Karpas-422 (cell line): Measurements from ENCODE around the gene ANXA10. TPM values are rescaled to one million over a fixed set of nuclear protein-coding genes. Genes with fewer than 3 reads are reported as not detected.

Experiments
- DNase-seq: peaks from one replicate; pipeline ENCODE4 v3.0.0-alpha.2; 2015
- H2AFZ ChIP-seq: fragments of 200-600 bp; sonication (generic); 2 replicates; pipeline ENCODE4 v1.6.1; 2014; ENCODE audit warnings: antibody characterized with exemption, low read length, mixed read lengths
- H3K27ac ChIP-seq: fragments of 200-600 bp; sonication (generic); 2 replicates; pipeline ENCODE4 v1.5.1; 2014; ENCODE audit warnings: mild to moderate bottlenecking, low read length, moderate library complexity
- H3K27me3 ChIP-seq: fragments of 200-600 bp; sonication (generic); 2 replicates; pipeline ENCODE4 v1.6.1; 2014; ENCODE audit warnings: low read length, mixed read lengths
- H3K36me3 ChIP-seq: fragments of 200-600 bp; sonication (generic); 2 replicates; pipeline ENCODE4 v1.6.1; 2014; ENCODE audit warnings: low read length, mixed read lengths; ENCODE audit not compliant: insufficient read depth
- H3K4me1 ChIP-seq: fragments of 200-600 bp; sonication (generic); 2 replicates; pipeline ENCODE4 v1.6.1; 2014; ENCODE audit warnings: mild to moderate bottlenecking, low read length, mixed read lengths
- H3K4me2 ChIP-seq: fragments of 200-600 bp; sonication (generic); 2 replicates; pipeline ENCODE4 v1.6.1; 2014; ENCODE audit warnings: low read length, low read depth, mild to moderate bottlenecking; ENCODE audit not compliant: poor library complexity, severe bottlenecking
- H3K4me3 ChIP-seq: fragments of 200-600 bp; sonication (generic); 2 replicates; pipeline ENCODE4 v1.5.1; 2014; ENCODE audit warnings: mild to moderate bottlenecking, antibody characterized with exemption, low read length, mixed read lengths
- H3K79me2 ChIP-seq: fragments of 200-600 bp; sonication (generic); 2 replicates; pipeline ENCODE4 v1.6.1; 2014; ENCODE audit warnings: mild to moderate bottlenecking, low read length, mixed read lengths
- H3K9ac ChIP-seq: fragments of 200-600 bp; sonication (generic); 2 replicates; pipeline ENCODE4 v1.6.0; 2014; ENCODE audit warnings: low read length
- H3K9me2 ChIP-seq: fragments of 200-600 bp; sonication (generic), shearing (Covaris generic); replicated peaks from 2 replicates; pipeline ENCODE4 v1.6.0; 2014; ENCODE audit warnings: mild to moderate bottlenecking, low read length, moderate library complexity; ENCODE audit not compliant: insufficient read depth
- H3K9me3 ChIP-seq: fragments of 300-700, 200-600 bp; sonication (generic); 2 replicates; pipeline ENCODE4 v1.6.1; 2014; ENCODE audit warnings: low read length, mixed read lengths
- H4K20me1 ChIP-seq: fragments of 200-600 bp; sonication (generic); 2 replicates; pipeline ENCODE4 v1.6.1; 2014; ENCODE audit warnings: mild to moderate bottlenecking, antibody characterized with exemption, low read length, low read depth; ENCODE audit not compliant: insufficient read depth
- total RNA-seq: library from RNA; depleted of rRNA; stranded (reverse); fragments of >200 nt; shearing (Covaris generic); gene quantifications from 2 replicates; pipeline ENCODE4 v1.2.3, GENCODE V29; 2014; ENCODE audit warnings: low replicate concordance

ANXA10 gene
- total RNA-seq, 1 experiment from 2014 or later, result not detected

- Histone ChIP-seq H3K36me3 (no peaks in the 10 kb centered on the region), H3K27ac (no peak overlapping the region), H3K79me2 (no peaks in the 10 kb centered on the region), H3K4me2 (no peak overlapping the region), H3K27me3 (no peaks in the 10 kb centered on the region), H4K20me1 (no peaks in the 10 kb centered on the region), H3K9ac (no peak overlapping the region), H3K4me1 (no peaks in the 10 kb centered on the region), H3K9me2 (no peaks in the 10 kb centered on the region), H3K9me3 (no peaks in the 10 kb centered on the region), H2AFZ (no peak overlapping the region), H3K4me3 (no peak overlapping the region)
- no peak for DNase-seq
Measured at GRCh38 chr4:168071304-168071703, 21.0 kb upstream of the ANXA10 start.

- Histone ChIP-seq H3K36me3 (no peaks in the 10 kb centered on the region), H3K27ac (no peak overlapping the region), H3K9ac (no peak overlapping the region), H3K4me2 (no peak overlapping the region), H3K27me3 (no peaks in the 10 kb centered on the region), H4K20me1 (no peaks in the 10 kb centered on the region), H3K4me1 (no peaks in the 10 kb centered on the region), H3K9me3 (no peaks in the 10 kb centered on the region), H3K9me2 (no peaks in the 10 kb centered on the region), H3K4me3 (no peak overlapping the region), H3K79me2 (no peaks in the 10 kb centered on the region), H2AFZ (no peak overlapping the region)
- no peak for DNase-seq
Measured at GRCh38 chr4:168074861-168075260, 17.5 kb upstream of the ANXA10 start.

DNA sequence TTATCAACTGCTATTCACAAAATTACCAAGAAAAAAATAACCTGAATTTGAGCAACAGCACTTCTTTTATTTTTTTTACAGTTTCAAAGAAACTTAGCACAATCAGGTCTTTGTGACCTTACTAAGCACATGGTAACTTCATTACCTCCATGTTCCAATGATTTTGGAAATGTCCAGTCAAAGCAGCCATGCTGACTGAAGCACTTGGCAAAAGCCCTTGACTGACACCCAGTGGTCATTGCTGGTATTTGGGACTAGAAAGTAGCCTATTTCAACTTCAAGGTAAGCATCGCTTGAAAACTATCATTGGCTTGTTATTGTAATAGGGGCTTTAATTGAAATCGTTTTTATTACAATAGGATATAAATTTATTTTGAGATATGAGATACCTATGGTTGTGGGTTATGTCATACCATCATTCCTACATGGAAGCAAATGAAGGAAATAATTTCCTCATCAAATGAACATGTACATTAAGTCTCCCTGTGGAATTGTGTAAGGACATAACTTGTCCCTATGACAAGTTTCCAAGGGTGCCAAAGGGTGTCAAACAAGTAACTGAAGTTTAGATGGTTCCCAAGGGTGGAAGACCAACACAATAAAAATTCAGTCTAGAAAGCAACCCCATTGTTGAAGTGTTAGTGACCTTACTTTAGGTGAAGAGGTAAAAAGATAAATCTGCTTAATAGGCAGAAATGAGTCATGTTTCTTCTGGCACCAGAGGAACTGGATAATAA is 15.2 kb upstream of the ANXA10 start:
- DNase-seq, result peak; percentile 77

DNA sequence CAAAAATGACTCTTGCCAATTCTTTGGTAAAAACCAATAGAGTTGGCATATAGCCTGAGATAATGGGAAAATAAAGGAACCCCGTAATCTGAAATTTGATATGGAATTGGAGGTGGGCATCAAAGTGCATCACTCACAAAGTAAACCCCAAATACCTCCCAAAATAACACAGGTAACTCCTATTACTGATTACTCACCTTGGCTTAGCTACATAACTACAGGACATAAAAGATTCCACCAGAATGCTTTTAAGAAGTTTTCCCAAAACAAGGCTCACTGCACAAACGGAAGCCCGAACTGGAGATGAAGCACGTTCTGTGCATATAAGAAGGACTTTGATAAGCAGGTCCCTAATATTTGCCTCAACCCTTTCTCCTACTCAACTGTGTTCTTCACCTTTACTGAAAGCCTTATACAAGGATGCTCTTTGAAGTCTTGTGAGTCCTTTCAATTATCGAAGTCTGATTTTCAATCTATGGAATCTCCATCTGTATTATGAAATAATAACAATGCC is 14.6 kb upstream of the ANXA10 start:
- no peaks in the 10 kb centered on the region for H3K36me3 ChIP-seq
- H4K20me1 ChIP-seq, result no peaks in the 10 kb centered on the region
- no peak overlapping the region for H3K27ac ChIP-seq
- no peaks in the 10 kb centered on the region for H3K4me1 ChIP-seq
- no peaks in the 10 kb centered on the region for H3K79me2 ChIP-seq
- H3K9ac ChIP-seq, result no peak overlapping the region
- no peaks in the 10 kb centered on the region for H3K9me2 ChIP-seq
- no peaks in the 10 kb centered on the region for H3K27me3 ChIP-seq
- H3K4me3 ChIP-seq, result no peak overlapping the region
- no peak overlapping the region for H2AFZ ChIP-seq
- DNase-seq, result no peak
- no peaks in the 10 kb centered on the region for H3K9me3 ChIP-seq
- no peak overlapping the region for H3K4me2 ChIP-seq

More for the DNA sequence above, 15.2 kb upstream of the ANXA10 start:
- no peaks in the 10 kb centered on the region for H3K36me3 ChIP-seq
- no peaks in the 10 kb centered on the region for H4K20me1 ChIP-seq
- H2AFZ ChIP-seq, result no peak overlapping the region
- H3K27ac ChIP-seq, result no peak overlapping the region
- H3K4me2 ChIP-seq, result no peak overlapping the region
- H3K79me2 ChIP-seq, result no peaks in the 10 kb centered on the region
- no peaks in the 10 kb centered on the region for H3K27me3 ChIP-seq
- H3K9me3 ChIP-seq, result no peaks in the 10 kb centered on the region
- H3K9ac ChIP-seq, result no peak overlapping the region
- no peaks in the 10 kb centered on the region for H3K4me1 ChIP-seq
- H3K9me2 ChIP-seq, result no peaks in the 10 kb centered on the region
- H3K4me3 ChIP-seq, result no peak overlapping the region

GRCh38 chr4:168082379-168082778 is 10.0 kb upstream of the ANXA10 start:
- Histone ChIP-seq H3K4me1 (no peaks in the 10 kb centered on the region), H3K4me3 (no peak overlapping the region), H3K9me2 (no peaks in the 10 kb centered on the region), H3K4me2 (no peak overlapping the region), H3K27me3 (no peaks in the 10 kb centered on the region), H4K20me1 (no peaks in the 10 kb centered on the region), H3K36me3 (no peaks in the 10 kb centered on the region), H3K79me2 (no peaks in the 10 kb centered on the region), H3K27ac (no peak overlapping the region), H3K9ac (no peak overlapping the region), H2AFZ (no peak overlapping the region), H3K9me3 (no peaks in the 10 kb centered on the region)
- DNase-seq, result no peak

GRCh38 chr4:168095776-168096406 is 3.6 kb downstream of the ANXA10 start:
- H3K4me3 ChIP-seq, result no peak overlapping the region
- no peak overlapping the region for H3K27ac ChIP-seq
- DNase-seq, result no peak
- no peaks in the 10 kb centered on the region for H3K4me1 ChIP-seq
- H3K36me3 ChIP-seq, result no peaks in the 10 kb centered on the region
- no peaks in the 10 kb centered on the region for H3K9me2 ChIP-seq
- no peaks in the 10 kb centered on the region for H3K9me3 ChIP-seq
- no peak overlapping the region for H3K9ac ChIP-seq
- no peaks in the 10 kb centered on the region for H3K27me3 ChIP-seq
- no peaks in the 10 kb centered on the region for H3K79me2 ChIP-seq
- H3K4me2 ChIP-seq, result no peak overlapping the region
- no peaks in the 10 kb centered on the region for H4K20me1 ChIP-seq
- H2AFZ ChIP-seq, result no peak overlapping the region

GRCh38 chr4:168096407-168096784 is 4.1 kb downstream of the ANXA10 start:
- H4K20me1 ChIP-seq, result no peaks in the 10 kb centered on the region
- no peak overlapping the region for H3K4me2 ChIP-seq
- no peaks in the 10 kb centered on the region for H3K36me3 ChIP-seq
- no peak for DNase-seq
- no peak overlapping the region for H2AFZ ChIP-seq
- H3K9me2 ChIP-seq, result no peaks in the 10 kb centered on the region
- no peaks in the 10 kb centered on the region for H3K27me3 ChIP-seq
- no peaks in the 10 kb centered on the region for H3K4me1 ChIP-seq
- no peaks in the 10 kb centered on the region for H3K9me3 ChIP-seq
- H3K27ac ChIP-seq, result no peak overlapping the region
- H3K9ac ChIP-seq, result no peak overlapping the region
- no peak overlapping the region for H3K4me3 ChIP-seq
- H3K79me2 ChIP-seq, result no peaks in the 10 kb centered on the region

DNA sequence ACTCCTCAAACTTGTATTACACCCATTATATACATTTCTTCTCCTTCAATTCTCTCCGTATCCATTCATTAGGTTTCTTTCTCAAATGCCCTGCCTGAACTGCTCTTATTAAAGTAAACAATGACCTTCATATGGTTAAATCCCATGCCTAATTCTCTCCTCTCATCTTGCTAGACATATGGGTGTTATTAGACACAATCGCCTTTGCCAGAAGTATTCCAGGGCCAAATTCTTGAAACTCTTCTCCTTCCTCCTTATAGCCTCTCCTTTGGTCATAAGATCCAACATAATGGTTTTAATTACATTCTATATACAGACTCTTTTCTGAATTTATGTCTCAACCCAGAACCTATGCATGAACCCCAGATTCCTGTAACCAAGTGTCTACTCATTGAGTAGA is 4.8 kb downstream of the ANXA10 start:
- no peak overlapping the region for H3K4me2 ChIP-seq

More for the DNA sequence above, 4.8 kb downstream of the ANXA10 start:
- Histone ChIP-seq H4K20me1 (no peaks in the 10 kb centered on the region), H3K9ac (no peak overlapping the region), H3K79me2 (no peaks in the 10 kb centered on the region), H3K4me1 (no peaks in the 10 kb centered on the region), H3K27ac (no peak overlapping the region), H3K9me3 (no peaks in the 10 kb centered on the region), H2AFZ (no peak overlapping the region), H3K27me3 (no peaks in the 10 kb centered on the region), H3K4me3 (no peak overlapping the region), H3K9me2 (no peaks in the 10 kb centered on the region), H3K36me3 (no peaks in the 10 kb centered on the region)
- DNase-seq, result no peak
